ENCODE results near the gene POC1A. TPM values are rescaled to one million over a fixed set of nuclear protein-coding genes. Genes with fewer than 3 reads are reported as not detected.

POC1A gene
- total and polyA plus RNA-seq, 2 donors (not counting 3 experiments of a cell fraction or from before 2014, with no cell fraction given) = 14.8 to 19.4 TPM

GRCh38 chr3:52037291-52037690 is 116.9 kb downstream of the POC1A start:
- CTCF ChIA-PET = interaction anchor here (1.1 to 5.8 kb wide), 6 partner anchors 15 to 86 kb away, joined by 3 to 43 read pairs (median 6); partner anchors contain the start of gene DUSP7
- H3K27me3 ChIP-seq (ENCODE audit: control insufficient read depth in 2 of 2, insufficient read depth in 2 of 2, low read length in 2 of 2) = no peaks in the 10 kb centered on the region
- no peaks in the 10 kb centered on the region for H3K79me2 ChIP-seq (ENCODE audit: control insufficient read depth, insufficient read depth, low read length)
- FAIRE-seq (no peak), DNase-seq (ENCODE audit: low read depth, low spot score) (no peak)
- no peak overlapping the region for H3K4me2 ChIP-seq (ENCODE audit: insufficient read depth, low read length)
- no peaks in the 10 kb centered on the region for H3K4me1 ChIP-seq (ENCODE audit: control insufficient read depth, extremely low read depth, insufficient read depth, low read length)
- no peaks in the 10 kb centered on the region for H3K9me3 ChIP-seq (replicated peaks; ENCODE audit: control insufficient read depth, insufficient read depth, low read length)
- no peaks in the 10 kb centered on the region for H4K20me1 ChIP-seq (replicated peaks; ENCODE audit: control insufficient read depth, extremely low read depth, insufficient read depth, low read length)
- H3K4me3 ChIP-seq (replicated peaks in 1 of 3; ENCODE audit: insufficient read depth in 1 of 3, low read depth in 1 of 3, low read length in 3 of 3) = no peak overlapping the region
- no peaks in the 10 kb centered on the region for H3K9me1 ChIP-seq (replicated peaks; ENCODE audit: control insufficient read depth, extremely low read depth, insufficient read depth, low read length)
- H3K9ac ChIP-seq (replicated peaks; ENCODE audit: extremely low read depth, insufficient read depth, low read length) = no peak overlapping the region
- dilution Hi-C loops (cut with MboI; ENCODE audit: extremely low pct_ligation_motif_present, low sequenced_read_pairs) = no loop called here
- POLR2A ChIA-PET = no interaction called here
- H3K36me3 ChIP-seq (ENCODE audit: control insufficient read depth in 2 of 2, extremely low read depth in 1 of 2, insufficient read depth in 2 of 2, low read length in 2 of 2) = no peaks in the 10 kb centered on the region
- no TSS peak for BruUV-seq (replicated peaks)
- no peak for TF ChIP-seq POLR2A (IDR thresholded peaks at IDR 0.05; ENCODE audit: low read depth, low read length)
- no peak for TF ChIP-seq JUN (IDR thresholded peaks at IDR 0.05; ENCODE audit: borderline replicate concordance, insufficient read depth, insufficient read length, low read depth)
- no peak for TF ChIP-seq MYC (IDR thresholded peaks at IDR 0.05; ENCODE audit: low read depth, low read length)
- no peak for TF ChIP-seq FOS (IDR thresholded peaks at IDR 0.05; ENCODE audit: borderline replicate concordance, insufficient read depth, low read length)
- TF ChIP-seq POLR2AphosphoS5 (IDR thresholded peaks at IDR 0.05; ENCODE audit: insufficient read depth, low read depth, low read length) = no peak
- TF ChIP-seq, protein P1, sequence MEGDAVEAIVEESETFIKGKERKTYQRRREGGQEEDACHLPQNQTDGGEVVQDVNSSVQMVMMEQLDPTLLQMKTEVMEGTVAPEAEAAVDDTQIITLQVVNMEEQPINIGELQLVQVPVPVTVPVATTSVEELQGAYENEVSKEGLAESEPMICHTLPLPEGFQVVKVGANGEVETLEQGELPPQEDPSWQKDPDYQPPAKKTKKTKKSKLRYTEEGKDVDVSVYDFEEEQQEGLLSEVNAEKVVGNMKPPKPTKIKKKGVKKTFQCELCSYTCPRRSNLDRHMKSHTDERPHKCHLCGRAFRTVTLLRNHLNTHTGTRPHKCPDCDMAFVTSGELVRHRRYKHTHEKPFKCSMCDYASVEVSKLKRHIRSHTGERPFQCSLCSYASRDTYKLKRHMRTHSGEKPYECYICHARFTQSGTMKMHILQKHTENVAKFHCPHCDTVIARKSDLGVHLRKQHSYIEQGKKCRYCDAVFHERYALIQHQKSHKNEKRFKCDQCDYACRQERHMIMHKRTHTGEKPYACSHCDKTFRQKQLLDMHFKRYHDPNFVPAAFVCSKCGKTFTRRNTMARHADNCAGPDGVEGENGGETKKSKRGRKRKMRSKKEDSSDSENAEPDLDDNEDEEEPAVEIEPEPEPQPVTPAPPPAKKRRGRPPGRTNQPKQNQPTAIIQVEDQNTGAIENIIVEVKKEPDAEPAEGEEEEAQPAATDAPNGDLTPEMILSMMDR (IDR thresholded peaks at IDR 0.05; ENCODE audit: extremely low read depth in 1 of 2, insufficient read depth in 1 of 2, low read depth in 1 of 2, low read length in 2 of 2) = no peak
- TF ChIP-seq GATA2 (IDR thresholded peaks at IDR 0.05; ENCODE audit: insufficient read depth, insufficient read length, low read depth, low read length) = no peak
- TF ChIP-seq, protein P2, sequence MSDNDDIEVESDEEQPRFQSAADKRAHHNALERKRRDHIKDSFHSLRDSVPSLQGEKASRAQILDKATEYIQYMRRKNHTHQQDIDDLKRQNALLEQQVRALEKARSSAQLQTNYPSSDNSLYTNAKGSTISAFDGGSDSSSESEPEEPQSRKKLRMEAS (IDR thresholded peaks at IDR 0.05; ENCODE audit: insufficient read depth, insufficient read length) = no peak
- TF ChIP-seq EZH2 (IDR thresholded peaks at IDR 0.05; ENCODE audit: borderline replicate concordance, low read depth, low read length, severe bottlenecking) = no peak
- no peak overlapping the region for H3K27ac ChIP-seq (ENCODE audit: insufficient read depth, low read depth, low read length)
- intact Hi-C loops (cut with micrococcal nuclease) = no loop called here
- H2AFZ ChIP-seq (ENCODE audit: low read depth, low read length) = no peak overlapping the region

Measured in endothelial cell of umbilical vein (primary cell).